ENCODE data around the gene FAM76B. TPM values are rescaled to one million over a fixed set of nuclear protein-coding genes. Genes with fewer than 3 reads are reported as not detected.
"Not testable (repeated sequence)": the region's sequence is repeated elsewhere in the genome, so short reads cannot be mapped to it uniquely, and the experiment has no call there.

Gene FAM76B
- polyA plus RNA-seq, 3 donors, result 7.8 to 46.6 (median 8.2) TPM

DNA sequence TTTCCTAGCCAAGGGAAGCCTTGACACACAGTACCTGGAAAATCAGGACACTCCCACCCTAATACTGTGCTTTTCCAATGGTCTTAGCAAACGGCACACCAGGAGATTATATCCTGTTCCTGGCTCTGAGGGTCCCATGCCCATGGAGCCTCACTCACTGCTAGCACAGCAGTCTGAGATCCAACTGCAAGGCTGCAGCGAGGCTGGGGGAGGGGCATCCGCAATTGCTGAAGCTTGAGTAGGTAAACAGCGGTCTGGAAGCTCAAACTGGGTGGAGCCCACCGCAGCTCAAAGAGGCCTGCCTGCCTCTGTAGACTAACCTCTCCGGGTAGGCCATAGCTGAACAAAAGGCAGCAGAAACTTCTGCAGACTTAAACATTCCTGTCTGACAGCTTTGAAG lies 16.9 kb upstream of the FAM76B start:
- H3K4me3 Mint-ChIP-seq; H3K4me3 ChIP-seq (replicated peaks in 1 of 3; ENCODE audit: low read depth in 2 of 3, low read length in 3 of 3); intact Hi-C loops (cut with micrococcal nuclease); H2AFZ ChIP-seq (ENCODE audit: insufficient read depth, low read depth, low read length, poor library complexity, severe bottlenecking); H3K27ac Mint-ChIP-seq; H3K4me1 ChIP-seq (ENCODE audit: control insufficient read depth in 1 of 2, insufficient read depth in 2 of 2, low read length in 2 of 2); DNase-seq; H3K79me2 ChIP-seq (ENCODE audit: insufficient read depth, low read length); H3K27me3 Mint-ChIP-seq (ENCODE audit: low read depth in 3 of 3); H3K27ac ChIP-seq (ENCODE audit: low read depth in 1 of 2, low read length in 2 of 2); H3K9ac ChIP-seq (ENCODE audit: insufficient read depth, low read length, poor library complexity, severe bottlenecking); H3K4me2 ChIP-seq (replicated peaks; ENCODE audit: extremely low read depth, low read length, poor library complexity, severe bottlenecking); H3K9me3 ChIP-seq (replicated peaks in 1 of 2; ENCODE audit: control insufficient read depth in 1 of 2, insufficient read depth in 1 of 2, low read length in 2 of 2); H3K4me1 Mint-ChIP-seq; H3K27me3 ChIP-seq (ENCODE audit: control insufficient read depth in 2 of 2, insufficient read depth in 2 of 2, low read length in 2 of 2); H4K20me1 ChIP-seq (ENCODE audit: insufficient read depth, low read length): not testable (repeated sequence)
- peaks cover 0 to 21% (median 0%) of the 10 kb centered on the region in 7 donors for H3K9me3 Mint-ChIP-seq
- peaks cover 34 to 44% of the 10 kb centered on the region in 2 donors for H3K36me3 Mint-ChIP-seq
- H3K36me3 ChIP-seq (replicated peaks in 1 of 2; ENCODE audit: control insufficient read depth in 1 of 2, insufficient read depth in 2 of 2, low read length in 2 of 2), result peaks cover 14 to 55% of the 10 kb centered on the region in 2 donors
- WGBS (ENCODE audit: insufficient coverage), result 100% methylated on average over 6 of the region's 6 CpGs

DNA sequence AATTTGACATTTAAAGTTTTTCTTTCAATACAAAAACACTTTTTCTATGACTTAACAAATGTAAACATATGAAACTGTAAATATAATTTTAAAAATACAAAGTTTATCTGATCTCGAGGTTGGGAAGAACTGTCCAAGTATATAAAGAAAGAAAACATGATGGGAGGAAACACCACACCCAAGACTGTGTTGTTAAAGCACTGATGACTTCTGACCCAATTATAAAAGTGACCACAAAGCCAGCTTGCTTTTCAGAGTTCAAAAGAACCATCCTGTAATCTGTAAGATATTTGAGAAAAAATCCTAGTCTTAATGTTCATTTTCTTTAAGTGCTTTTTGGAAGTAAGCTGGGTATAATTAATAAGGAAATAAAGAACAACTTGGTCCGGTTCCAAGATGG lies 16.3 kb upstream of the FAM76B start:
- peaks cover 38 to 49% of the 10 kb centered on the region in 2 donors for H3K36me3 Mint-ChIP-seq
- H3K27ac Mint-ChIP-seq, result no peak overlapping the region

More for the DNA sequence above, 16.3 kb upstream of the FAM76B start:
- no peaks in the 10 kb centered on the region for H3K4me1 ChIP-seq (ENCODE audit: control insufficient read depth in 1 of 2, insufficient read depth in 2 of 2, low read length in 2 of 2)
- peaks cover 0 to 21% (median 0%) of the 10 kb centered on the region in 7 donors for H3K9me3 Mint-ChIP-seq
- peaks cover 0 to 4% of the 10 kb centered on the region in 2 donors for H3K9me3 ChIP-seq (replicated peaks in 1 of 2; ENCODE audit: control insufficient read depth in 1 of 2, insufficient read depth in 1 of 2, low read length in 2 of 2)
- no peak overlapping the region for H2AFZ ChIP-seq (ENCODE audit: insufficient read depth, low read depth, low read length, poor library complexity, severe bottlenecking)
- no peaks in the 10 kb centered on the region for H3K27me3 Mint-ChIP-seq (ENCODE audit: low read depth in 3 of 3)
- H3K36me3 ChIP-seq (replicated peaks in 1 of 2; ENCODE audit: control insufficient read depth in 1 of 2, insufficient read depth in 2 of 2, low read length in 2 of 2), result peaks cover 17 to 61% of the 10 kb centered on the region in 2 donors
- H3K4me1 Mint-ChIP-seq, result no peaks in the 10 kb centered on the region
- intact Hi-C loops (cut with micrococcal nuclease), result no loop called here
- no peak overlapping the region for H3K9ac ChIP-seq (ENCODE audit: insufficient read depth, low read length, poor library complexity, severe bottlenecking)
- H3K27me3 ChIP-seq (ENCODE audit: control insufficient read depth in 2 of 2, insufficient read depth in 2 of 2, low read length in 2 of 2), result no peaks in the 10 kb centered on the region
- H3K4me3 ChIP-seq (replicated peaks in 1 of 3; ENCODE audit: low read depth in 2 of 3, low read length in 3 of 3), result no peak overlapping the region
- no peak overlapping the region for H3K27ac ChIP-seq (ENCODE audit: low read depth in 1 of 2, low read length in 2 of 2)
- no peak for DNase-seq
- TF ChIP-seq, protein P1, sequence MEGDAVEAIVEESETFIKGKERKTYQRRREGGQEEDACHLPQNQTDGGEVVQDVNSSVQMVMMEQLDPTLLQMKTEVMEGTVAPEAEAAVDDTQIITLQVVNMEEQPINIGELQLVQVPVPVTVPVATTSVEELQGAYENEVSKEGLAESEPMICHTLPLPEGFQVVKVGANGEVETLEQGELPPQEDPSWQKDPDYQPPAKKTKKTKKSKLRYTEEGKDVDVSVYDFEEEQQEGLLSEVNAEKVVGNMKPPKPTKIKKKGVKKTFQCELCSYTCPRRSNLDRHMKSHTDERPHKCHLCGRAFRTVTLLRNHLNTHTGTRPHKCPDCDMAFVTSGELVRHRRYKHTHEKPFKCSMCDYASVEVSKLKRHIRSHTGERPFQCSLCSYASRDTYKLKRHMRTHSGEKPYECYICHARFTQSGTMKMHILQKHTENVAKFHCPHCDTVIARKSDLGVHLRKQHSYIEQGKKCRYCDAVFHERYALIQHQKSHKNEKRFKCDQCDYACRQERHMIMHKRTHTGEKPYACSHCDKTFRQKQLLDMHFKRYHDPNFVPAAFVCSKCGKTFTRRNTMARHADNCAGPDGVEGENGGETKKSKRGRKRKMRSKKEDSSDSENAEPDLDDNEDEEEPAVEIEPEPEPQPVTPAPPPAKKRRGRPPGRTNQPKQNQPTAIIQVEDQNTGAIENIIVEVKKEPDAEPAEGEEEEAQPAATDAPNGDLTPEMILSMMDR (IDR thresholded peaks at IDR 0.05), result no peak
- no peaks in the 10 kb centered on the region for H4K20me1 ChIP-seq (ENCODE audit: insufficient read depth, low read length)
- H3K4me3 Mint-ChIP-seq, result no peak overlapping the region
- no peak overlapping the region for H3K4me2 ChIP-seq (replicated peaks; ENCODE audit: extremely low read depth, low read length, poor library complexity, severe bottlenecking)
- 100% methylated on average over 1 of the region's 2 CpGs for WGBS (ENCODE audit: insufficient coverage)
- H3K79me2 ChIP-seq (ENCODE audit: insufficient read depth, low read length), result no peaks in the 10 kb centered on the region
